Measurements from ENCODE around the gene TXNIP. TPM values are rescaled to one million over a fixed set of nuclear protein-coding genes. Genes with fewer than 3 reads are reported as not detected.

Gene TXNIP
- total and polyA plus RNA-seq, 2 experiments from 2014 or later = 22.8 to 29.1 TPM

GRCh38 chr1:145988773-145989172 lies 7.6 kb downstream of the TXNIP start (continued):
- TF ChIP-seq ZNF462 (CRISPR knock-in tag; IDR thresholded peaks at IDR 0.05) (no peak), STAT1 (IDR thresholded peaks at IDR 0.05; ENCODE audit: unreplicated experiment) (no peak), ZNF331 (CRISPR knock-in tag; IDR thresholded peaks at IDR 0.05; ENCODE audit: low read depth) (no peak), ZNF114 (CRISPR knock-in tag; IDR thresholded peaks at IDR 0.05) (no peak), EZH2phosphoT487 (IDR thresholded peaks at IDR 0.05; ENCODE audit: unreplicated experiment) (no peak), NANOG (IDR thresholded peaks at IDR 0.05; ENCODE audit: borderline replicate concordance) (no peak), POLR2AphosphoS5 (IDR thresholded peaks at IDR 0.05; ENCODE audit: low read depth) (no peak)
- TF ChIP-seq, protein P1, sequence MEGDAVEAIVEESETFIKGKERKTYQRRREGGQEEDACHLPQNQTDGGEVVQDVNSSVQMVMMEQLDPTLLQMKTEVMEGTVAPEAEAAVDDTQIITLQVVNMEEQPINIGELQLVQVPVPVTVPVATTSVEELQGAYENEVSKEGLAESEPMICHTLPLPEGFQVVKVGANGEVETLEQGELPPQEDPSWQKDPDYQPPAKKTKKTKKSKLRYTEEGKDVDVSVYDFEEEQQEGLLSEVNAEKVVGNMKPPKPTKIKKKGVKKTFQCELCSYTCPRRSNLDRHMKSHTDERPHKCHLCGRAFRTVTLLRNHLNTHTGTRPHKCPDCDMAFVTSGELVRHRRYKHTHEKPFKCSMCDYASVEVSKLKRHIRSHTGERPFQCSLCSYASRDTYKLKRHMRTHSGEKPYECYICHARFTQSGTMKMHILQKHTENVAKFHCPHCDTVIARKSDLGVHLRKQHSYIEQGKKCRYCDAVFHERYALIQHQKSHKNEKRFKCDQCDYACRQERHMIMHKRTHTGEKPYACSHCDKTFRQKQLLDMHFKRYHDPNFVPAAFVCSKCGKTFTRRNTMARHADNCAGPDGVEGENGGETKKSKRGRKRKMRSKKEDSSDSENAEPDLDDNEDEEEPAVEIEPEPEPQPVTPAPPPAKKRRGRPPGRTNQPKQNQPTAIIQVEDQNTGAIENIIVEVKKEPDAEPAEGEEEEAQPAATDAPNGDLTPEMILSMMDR (conservative IDR thresholded peaks at IDR 0.05; ENCODE audit: low read depth in 2 of 2) = no peak

DNA sequence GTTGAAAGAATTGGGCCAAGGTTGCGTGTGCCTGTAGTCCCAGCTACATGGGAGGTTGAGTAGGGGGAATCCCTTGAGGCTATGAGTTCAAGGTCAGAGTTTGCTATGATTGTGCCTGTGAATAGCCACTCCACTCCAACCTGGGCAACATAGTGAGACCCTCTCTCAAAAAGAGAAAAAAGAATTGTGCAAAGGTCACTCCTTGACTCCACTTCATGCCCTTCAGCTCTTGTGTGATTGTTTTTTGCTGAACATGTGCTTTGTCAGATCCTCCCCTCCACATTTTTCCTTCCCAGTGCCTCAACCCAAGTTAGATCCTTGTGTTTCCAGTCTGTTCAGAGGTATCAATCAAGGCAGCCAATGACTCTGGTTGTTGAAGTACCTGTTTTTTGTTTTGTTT lies 8.5 kb downstream of the TXNIP start:
- Mint-ChIP-seq H3K27ac (no peak overlapping the region), H3K4me1 (peaks cover 32% of the 10 kb centered on the region), H3K9me3 (no peaks in the 10 kb centered on the region), H3K4me3 (no peak overlapping the region; the same call in 2 of the 3 replicates), H3K36me3 (ENCODE audit: low read depth) (peaks cover 13% of the 10 kb centered on the region), H3K27me3 (ENCODE audit: insufficient read depth, low read depth, poor library complexity) (peaks cover 3% of the 10 kb centered on the region)
- ATAC-seq = no peak
- no peak overlapping the region for H3K4me3 ChIP-seq
- H3K27ac ChIP-seq (ENCODE audit: low read depth) = no peak overlapping the region
- no peaks in the 10 kb centered on the region for H3K9me2 ChIP-seq (ENCODE audit: insufficient read depth)
- H3K4me2 ChIP-seq = no peak overlapping the region
- no peak for DNase-seq (ENCODE audit: low spot score)
- H2AFZ ChIP-seq = no peak overlapping the region; the same call in 1 of the 2 replicates
- H3K27me3 ChIP-seq (ENCODE audit: insufficient read depth) = no peaks in the 10 kb centered on the region
- no peaks in the 10 kb centered on the region for H4K20me1 ChIP-seq (replicated peaks; ENCODE audit: insufficient read depth)
- H3K36me3 ChIP-seq (ENCODE audit: insufficient read depth) = no peaks in the 10 kb centered on the region
- no peaks in the 10 kb centered on the region for H3F3A ChIP-seq (replicated peaks; ENCODE audit: low read depth)
- peaks cover 9% of the 10 kb centered on the region for H3K4me1 ChIP-seq (ENCODE audit: insufficient read depth)
- no peaks in the 10 kb centered on the region for H3K79me2 ChIP-seq (replicated peaks; ENCODE audit: insufficient read depth)
- TF ChIP-seq EZH2phosphoT487 (IDR thresholded peaks at IDR 0.05; ENCODE audit: unreplicated experiment) (no peak), ETS1 (IDR thresholded peaks at IDR 0.05) (no peak), JUNB (IDR thresholded peaks at IDR 0.05; ENCODE audit: unreplicated experiment) (no peak), CREB1 (CRISPR knock-in tag; IDR thresholded peaks at IDR 0.05; ENCODE audit: low read depth) (no peak), POLR2AphosphoS5 (IDR thresholded peaks at IDR 0.05; ENCODE audit: low read depth) (no peak), EZH2 (IDR thresholded peaks at IDR 0.05; ENCODE audit: low read depth, unreplicated experiment) (no peak), REST (IDR thresholded peaks at IDR 0.05; ENCODE audit: unreplicated experiment) (no peak), ZNF114 (CRISPR knock-in tag; IDR thresholded peaks at IDR 0.05) (no peak)
